ENCODE results near the gene RNFT2. TPM values are rescaled to one million over a fixed set of nuclear protein-coding genes. Genes with fewer than 3 reads are reported as not detected.
A peak's percentile ranks its signal among the peaks of the same experiment; 100 is the strongest.

RNFT2 gene
- polyA plus RNA-seq, 4 donors = 4.7 to 6.2 (median 4.9) TPM

DNA sequence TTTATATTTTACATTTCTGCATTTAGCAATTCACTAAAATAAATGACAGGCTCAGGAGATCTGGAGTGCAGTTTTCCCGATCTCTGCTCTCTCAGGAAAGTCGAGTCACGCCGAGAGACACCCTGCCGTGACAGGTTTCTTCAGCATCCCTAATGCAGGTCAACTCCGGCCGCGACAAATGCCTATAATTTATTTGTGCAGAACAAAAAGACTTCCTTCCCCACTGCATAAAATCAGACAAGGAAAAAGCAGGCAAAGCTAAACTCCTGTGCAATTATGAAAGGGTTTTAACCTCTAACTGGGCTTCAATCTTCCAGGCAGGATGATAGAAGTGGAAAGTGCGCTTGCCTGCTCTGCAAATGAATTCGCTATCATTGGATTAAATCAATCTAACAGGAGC is 28.3 kb upstream of the RNFT2 start:
- DNase-seq (ENCODE audit: low read depth in 4 of 4, low spot score in 3 of 4) = no peak

DNA sequence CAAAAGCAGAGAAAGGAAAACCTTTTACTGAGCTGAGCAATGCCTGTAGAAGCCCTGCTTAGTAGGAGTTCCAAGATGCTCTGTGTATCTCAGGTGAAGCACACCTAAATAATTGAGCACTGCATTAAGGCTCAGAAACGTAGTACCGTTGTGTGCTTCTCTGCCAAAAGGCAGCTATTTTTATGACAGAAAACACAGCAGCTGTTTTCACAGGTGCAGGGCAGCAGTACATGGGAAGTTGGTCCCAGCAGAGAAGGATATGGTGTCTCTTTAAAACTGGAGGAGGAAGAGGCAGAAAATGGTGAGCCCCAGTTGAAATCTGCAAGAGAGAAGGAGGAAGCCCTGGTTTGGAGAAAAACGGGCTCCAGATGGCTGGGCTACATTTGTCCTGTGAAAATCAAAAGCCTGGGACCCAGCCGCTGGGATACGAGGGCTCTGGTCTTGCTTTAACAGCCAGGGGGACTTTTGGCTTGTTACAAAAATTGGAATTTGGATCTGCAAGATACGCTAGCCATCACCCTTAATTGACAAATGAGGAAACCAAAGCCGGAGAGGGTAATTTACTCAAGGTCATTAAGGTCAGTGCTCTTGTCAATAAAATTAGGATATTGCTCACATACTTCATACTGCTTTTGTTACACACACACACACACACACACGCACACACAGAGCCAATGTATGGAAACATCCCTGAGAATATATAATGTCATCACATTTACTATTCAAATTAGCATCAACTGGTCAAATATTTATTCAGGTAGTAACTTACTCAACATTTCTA is 27.6 kb upstream of the RNFT2 start:
- DNase-seq (ENCODE audit: low read depth in 4 of 4, low spot score in 3 of 4) = no peak

DNA sequence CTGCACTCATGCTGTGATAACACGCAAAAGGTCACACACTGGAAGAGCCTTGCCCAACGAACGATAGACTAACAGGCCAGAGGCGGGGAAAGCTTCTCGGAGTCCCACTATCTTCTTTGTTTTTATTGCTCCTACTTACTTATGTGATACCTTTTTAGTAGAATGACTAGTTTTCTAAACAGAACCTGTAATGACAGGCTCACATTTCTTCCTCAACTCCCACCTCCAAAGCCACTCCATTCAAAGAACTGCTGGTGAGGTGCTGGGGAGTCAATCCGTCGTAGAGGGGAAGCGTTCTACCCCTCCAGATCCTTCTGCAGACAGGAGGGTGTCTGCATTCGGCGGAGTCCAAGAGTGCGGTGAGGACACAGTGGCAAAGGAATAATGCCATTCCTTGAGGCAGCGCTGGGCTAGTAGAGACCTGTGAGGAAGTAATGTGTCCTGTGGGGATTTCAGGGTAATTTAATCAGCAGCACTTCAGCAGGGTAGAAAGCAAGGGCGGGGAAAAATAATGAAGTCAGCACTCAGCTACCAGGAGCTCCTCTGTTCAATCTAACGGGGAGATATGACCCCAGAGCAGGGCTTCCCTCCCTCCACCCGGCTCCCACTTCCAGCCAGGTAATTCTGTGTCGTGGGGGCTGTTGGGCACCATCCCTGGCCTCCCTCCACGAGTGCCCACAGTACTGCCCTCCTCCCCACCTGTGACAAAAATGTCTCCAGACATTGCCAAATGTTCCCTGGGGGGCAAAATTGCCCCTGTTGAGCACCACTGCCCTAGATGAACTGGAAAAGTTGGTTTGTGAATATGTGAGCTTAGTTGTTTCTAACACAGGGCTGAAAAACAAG is 25.4 kb upstream of the RNFT2 start:
- no peak for DNase-seq (ENCODE audit: low read depth in 4 of 4, low spot score in 3 of 4)

DNA sequence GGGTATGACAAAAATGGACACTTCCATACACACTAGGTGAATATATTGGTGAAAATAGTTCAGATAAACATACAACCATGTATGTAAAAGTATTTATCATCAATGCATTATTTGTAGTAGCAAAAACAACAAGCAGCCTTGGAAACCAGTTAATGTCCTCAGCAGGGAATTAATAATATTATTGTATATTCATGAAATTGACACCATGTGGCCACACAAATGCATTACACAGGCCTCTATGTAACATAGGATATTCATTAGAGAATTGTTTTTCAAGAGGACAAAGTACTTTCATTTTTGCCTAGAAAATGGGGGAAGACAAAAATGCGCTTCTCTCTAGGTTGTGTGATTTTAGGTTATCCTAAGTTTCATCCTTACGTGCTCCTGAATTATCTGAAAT is 24.6 kb upstream of the RNFT2 start:
- no peak for DNase-seq (ENCODE audit: low read depth in 4 of 4, low spot score in 3 of 4)

GRCh38 chr12:116714175-116714574 is 23.9 kb upstream of the RNFT2 start:
- no peak for DNase-seq (ENCODE audit: low read depth in 4 of 4, low spot score in 3 of 4)

DNA sequence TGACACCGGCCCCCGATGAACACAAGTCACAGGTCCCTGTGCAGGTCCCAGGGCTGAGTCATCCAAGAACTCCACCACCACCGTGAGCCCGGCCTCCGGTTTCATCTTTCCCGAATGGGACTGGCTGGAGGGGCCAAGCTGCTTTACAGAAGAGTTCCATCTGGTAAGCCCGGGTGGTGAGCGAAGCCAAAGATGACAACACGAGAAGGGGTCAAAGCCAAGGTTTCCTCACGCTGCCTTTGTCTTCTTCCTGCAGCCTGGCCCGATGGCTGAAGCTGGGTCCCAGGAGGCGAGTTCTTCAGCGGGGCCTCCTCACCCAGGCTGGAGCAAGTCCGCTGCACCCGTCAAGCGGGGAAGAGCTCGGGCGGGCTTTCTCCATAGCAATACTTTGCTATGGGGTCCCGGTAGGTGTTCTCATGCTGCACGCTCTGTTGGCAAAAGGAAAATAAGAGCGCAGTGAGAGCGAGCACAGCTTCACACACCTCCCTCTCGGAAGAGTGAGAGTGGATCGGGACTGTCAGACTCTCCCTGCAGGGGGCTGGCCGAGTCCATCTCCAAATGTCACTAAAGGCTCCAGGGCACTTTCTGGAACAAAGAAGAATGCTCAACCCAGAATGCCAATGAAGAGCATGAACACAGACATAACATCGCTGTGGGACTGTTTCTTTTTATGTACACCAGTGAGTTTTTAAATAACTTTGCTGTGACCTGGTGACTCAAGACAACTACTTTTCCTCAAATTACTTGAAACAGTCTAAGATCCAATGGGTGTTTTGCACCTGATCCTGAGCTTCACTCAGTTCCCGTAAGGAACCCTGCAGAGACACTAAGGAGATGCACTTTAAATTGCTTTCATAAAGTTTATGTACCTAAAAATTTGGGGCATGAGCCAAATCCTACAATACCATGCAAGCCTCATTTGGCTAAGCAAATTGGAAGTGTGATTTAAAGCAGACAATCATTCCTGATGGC is 20.4 kb upstream of the RNFT2 start:
- DNase-seq (ENCODE audit: low read depth in 4 of 4, low spot score in 3 of 4) = no peak

GRCh38 chr12:116718655-116719454 is 19.3 kb upstream of the RNFT2 start:
- no peak for DNase-seq (ENCODE audit: low read depth in 4 of 4, low spot score in 3 of 4)

DNA sequence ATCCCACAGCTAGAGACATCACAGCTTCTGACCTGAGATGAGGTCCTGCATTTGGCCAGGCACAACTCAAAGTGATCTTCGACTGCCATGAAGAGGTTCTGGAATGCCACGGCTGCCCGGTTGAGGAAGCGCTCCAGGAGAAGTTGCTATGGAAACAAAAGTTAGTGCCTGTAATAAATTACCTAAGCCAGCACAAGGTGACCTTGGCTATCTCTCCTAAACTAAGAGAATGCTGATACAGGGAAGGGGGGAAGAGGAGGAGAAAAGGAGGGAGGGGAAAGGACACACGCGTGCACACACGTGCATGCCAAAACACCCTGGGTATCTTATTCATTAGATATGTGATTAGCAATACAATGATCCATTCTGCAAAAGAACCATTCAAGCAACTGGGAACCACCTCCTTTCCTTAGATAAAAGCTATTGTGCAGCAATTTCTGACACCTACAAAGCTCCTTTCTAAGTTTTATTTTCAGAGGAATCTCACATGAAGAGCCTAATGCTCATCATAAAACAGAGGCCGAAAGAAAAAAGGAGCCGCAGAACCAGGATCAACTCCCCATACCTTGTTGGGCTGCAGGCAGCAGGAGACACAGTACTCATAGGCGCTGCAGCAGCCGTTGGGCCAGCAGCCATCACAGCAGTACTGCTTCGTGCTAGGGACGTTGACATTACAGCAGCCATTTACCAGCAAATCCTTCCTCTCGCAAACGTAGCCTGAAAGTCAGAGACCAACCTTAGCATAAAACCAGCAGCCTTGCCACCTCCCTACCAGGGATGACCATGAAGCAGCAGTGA is 18.2 kb upstream of the RNFT2 start:
- peak in 2 of 4 donors; percentile 35 to 57 for DNase-seq (ENCODE audit: low read depth in 4 of 4, low spot score in 3 of 4)

DNA sequence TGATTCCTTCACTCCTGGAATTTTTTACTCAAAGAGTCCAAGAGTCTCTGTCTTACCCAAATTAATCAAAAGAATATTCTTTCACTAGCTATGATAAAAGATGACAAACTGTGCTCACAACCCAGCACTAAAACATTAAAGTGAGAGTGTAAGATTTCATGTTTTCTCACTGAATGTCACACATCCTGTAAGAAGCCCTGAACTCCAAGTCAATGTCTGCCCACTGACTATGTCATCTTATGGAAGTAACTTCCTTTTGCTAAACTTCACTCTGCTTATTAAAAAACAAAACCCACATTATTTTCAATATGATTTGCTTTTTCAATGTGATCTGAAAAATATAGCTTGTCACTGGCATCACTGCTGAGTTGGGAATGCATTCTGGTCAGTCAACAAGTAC is 15.9 kb upstream of the RNFT2 start:
- DNase-seq (ENCODE audit: low read depth in 4 of 4, low spot score in 3 of 4) = no peak

DNA sequence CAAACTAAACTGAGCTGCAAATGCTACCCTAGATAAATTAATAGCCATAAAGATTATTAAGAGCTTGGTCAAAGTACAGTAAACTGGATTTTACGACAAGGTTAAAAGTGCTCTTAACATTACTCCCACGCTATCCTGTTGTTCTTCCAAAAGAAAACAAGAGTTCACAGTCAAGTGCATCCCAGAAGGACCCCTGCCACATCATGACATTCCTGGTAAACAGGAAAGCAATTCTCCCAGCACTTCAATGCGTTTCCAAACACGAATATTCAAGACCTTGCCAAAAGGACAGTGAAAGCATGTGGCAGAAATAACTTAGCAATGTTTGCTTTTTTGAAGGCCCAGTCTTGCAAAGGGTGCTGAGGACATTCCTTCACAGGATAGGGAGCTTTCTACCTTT is 11.4 kb upstream of the RNFT2 start:
- DNase-seq (ENCODE audit: low read depth in 4 of 4, low spot score in 3 of 4) = no peak

GRCh38 chr12:116727261-116727660 is 10.9 kb upstream of the RNFT2 start:
- no peak for DNase-seq (ENCODE audit: low read depth in 4 of 4, low spot score in 3 of 4)

DNA sequence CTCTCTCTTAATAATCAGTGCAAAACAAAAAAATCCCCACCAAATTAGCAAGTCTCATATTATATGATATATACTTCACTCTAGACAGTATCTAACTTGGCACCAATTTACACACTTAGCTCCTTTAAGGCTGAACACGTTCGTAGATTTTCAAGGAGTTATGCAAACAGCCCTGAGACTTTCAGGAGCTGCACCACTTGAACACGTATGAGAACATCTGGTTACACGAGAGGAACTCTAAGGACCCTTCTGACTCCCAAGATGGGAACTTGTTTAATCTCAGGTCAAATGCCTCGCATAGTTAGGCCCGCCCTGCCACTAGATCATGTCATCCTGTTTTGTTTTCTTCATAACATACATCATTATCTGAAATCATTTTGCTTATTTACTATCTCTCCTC is 10.2 kb upstream of the RNFT2 start:
- DNase-seq (ENCODE audit: low read depth in 4 of 4, low spot score in 3 of 4) = no peak

GRCh38 chr12:116731801-116732200 is 6.3 kb upstream of the RNFT2 start:
- DNase-seq (ENCODE audit: low read depth in 4 of 4, low spot score in 3 of 4) = no peak

GRCh38 chr12:116734156-116734768 is 3.9 kb upstream of the RNFT2 start:
- no peak for DNase-seq (ENCODE audit: low read depth in 4 of 4, low spot score in 3 of 4)

DNA sequence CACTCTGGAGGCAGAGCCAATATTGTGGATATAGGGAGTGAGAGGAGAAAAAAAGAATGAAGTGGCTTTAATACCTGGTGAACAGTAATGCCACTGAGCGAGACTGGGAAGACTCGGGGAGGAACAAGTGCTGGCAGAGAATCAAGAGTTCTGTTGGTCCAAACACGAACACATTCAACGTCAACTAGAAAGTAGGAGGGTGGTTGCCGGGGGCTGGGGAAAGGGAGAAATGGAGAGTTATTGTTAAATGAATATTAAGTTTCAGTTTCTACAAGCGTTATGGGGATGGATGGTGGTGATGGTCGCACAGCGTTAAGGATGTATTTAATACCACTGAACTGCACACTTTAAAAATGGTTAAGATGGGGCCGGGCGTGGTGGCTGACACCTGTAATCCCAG is 3.0 kb upstream of the RNFT2 start:
- no peak for DNase-seq (ENCODE audit: low read depth in 4 of 4, low spot score in 3 of 4)

- no peak for DNase-seq (ENCODE audit: low read depth in 4 of 4, low spot score in 3 of 4)
These were observed 2.0 kb upstream of the RNFT2 start for GRCh38 chr12:116735951-116736599.

GRCh38 chr12:116736962-116737773 is 947 bp upstream of the RNFT2 start:
- DNase-seq (ENCODE audit: low read depth in 4 of 4, low spot score in 3 of 4) = no peak
